GM18498 (cell line): ENCODE results near the gene COL5A1.
"Not testable (repeated sequence)": the region's sequence is repeated elsewhere in the genome, so short reads cannot be mapped to it uniquely, and the experiment has no call there.

Experiments used
- ATAC-seq: cut with Tn5 transposase; IDR thresholded peaks from one replicate; pipeline ENCODE4 v1.9.1; 2021; ENCODE audit warnings: mild to moderate bottlenecking, moderate library complexity; ENCODE audit not compliant: unreplicated experiment

Gene COL5A1

DNA sequence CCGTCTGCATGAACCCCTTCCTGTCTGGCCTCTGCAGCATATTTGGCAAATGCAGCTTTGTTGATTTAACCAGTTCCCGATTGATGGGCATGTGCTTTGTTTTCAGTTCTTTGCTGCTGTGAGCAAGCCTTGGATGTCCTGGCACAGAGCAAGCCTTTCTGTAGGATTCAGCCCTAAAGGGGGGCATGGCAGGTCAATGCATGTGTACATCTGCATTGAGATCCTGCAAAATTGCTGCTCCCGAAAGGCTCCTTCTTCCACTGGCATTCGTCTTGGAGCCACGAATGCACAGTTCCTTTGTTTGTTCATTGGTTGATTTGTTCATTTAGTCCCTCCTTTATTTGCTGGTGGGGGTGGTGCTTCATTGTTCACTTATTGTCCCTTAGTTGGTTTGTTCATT is 34.8 kb downstream of the COL5A1 start:
- ATAC-seq = no peak

DNA sequence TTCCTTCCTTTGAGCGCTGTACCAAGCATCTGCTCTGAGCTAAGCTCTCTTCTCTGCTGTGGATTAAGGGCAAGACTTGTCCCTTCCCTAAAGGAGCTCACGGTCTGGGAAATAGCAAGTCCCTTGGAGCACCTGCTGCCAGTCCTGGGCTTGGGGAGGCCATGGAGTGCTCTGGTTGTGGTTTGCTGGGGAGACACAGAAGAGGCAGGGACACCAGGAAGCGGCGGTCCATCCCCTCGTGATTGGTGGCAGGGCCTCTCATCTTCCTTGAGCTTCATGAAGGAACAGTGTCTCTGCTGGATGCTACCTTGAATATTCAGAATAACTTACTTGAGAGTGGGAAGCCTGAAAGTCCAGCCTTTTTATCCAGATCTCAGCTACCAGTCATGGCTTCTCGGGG is 35.3 kb downstream of the COL5A1 start:
- no peak for ATAC-seq

DNA sequence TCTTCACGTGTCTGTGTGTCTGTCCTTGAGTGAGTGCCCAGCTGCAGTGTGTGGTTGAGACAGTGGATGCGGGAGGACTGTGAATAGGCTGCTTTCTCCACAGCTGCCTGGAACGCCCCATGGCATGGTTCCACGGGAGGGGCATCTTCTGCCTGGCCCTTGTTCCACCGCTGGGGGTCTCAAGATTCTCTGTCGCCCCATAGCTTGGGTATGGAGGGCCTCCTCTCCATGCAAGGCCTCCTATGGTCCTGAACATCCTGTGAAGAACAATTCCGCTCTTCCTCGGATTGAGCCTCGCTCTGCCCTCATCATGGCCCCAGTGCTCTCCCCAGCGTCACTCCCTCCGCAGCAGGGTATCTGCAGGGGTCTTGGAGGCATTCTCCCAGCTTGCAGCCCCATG is 36.1 kb downstream of the COL5A1 start:
- no peak for ATAC-seq

DNA sequence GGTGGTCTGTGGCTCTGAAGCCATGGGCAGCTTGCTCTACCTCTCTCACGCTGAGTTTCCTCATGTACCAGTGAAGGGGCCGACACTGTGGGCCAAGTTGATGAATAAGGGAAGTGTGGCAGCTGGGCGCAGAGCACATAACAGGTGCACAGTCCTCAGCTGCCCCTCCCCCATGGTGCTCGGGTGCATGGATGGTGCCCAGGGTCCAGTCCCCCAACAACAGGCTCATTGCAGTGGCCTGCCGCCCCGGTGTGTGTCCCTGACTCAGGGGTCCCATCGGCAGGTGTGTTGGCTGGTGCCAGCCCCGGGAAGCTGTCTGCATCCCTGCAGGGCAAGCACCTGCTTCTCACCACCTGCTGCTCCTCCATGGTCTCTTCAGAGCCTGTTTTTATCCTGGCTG is 36.6 kb downstream of the COL5A1 start:
- no peak for ATAC-seq

DNA sequence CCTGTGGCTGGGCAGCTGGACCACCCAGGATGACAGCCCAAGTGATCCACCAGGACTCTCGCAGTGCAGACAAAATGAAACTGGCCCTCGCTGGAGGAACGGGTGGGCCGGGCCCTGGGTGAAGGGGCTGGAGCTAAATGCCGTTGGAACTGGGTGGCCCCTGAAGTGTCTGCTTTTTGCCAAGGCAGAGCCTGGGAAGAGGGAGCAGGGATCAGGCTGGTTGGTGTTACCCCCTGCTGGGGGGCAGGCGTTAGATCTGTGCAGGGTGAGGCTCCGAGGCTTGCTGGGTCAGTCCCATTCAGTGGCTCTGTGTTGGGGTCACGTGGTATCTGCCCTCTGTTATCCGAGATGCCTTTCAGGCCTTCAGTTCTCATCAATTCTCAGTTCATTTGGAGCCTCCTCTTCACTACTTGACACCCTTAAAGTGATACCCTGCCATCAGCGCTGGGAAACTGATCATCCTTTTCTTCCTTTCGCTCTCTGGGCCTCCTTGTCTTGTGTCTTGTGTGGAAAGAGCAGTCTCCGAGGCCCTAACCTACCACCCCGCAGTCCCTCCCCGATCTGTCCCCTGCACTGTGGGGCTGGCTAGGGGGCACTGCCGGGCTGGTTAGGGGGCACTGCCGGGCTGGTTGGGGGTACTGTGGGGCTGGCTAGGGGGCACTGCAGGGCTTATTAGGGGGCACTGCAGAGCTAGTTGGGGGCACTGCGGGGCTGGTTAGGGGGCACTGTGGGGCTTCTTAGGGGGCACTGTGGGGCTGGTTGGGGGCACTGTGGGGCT is 37.3 kb downstream of the COL5A1 start:
- ATAC-seq = no peak

DNA sequence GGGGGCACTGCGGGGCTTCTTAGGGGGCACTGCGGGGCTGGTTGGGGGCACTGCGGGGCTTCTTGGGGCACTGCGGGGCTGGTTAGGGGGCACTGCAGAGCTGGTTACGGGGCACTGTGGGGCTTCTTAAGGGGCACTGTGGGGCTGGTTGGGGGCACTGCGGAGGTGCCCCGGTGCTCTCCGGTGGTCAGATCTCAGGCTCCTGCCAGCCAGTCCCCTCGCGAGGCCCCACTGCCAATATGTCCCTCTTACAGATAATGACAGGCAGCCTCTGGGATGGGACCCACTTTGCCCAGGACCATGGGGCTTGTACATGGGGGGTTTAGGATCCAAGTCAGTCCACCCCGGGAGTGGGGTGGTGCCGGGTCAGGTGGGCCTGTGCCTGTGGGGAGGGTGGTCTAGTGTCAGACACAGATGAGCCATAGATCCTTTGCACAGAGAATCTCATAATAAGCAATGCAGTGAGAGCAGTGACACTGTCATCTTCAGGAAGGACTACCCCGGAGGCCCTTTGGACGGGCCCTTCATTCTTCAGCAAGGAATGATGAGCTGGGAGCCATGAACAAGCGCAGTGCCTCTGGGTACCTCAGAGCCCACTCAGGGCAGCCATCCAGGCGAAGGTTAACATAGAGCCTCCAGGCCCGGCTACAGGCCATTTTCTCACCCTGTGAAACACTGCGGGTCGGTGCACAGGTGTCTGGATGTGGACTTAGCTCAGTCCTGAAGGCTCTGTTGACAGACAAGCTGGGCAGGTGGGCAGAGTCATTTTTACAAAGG is 38.2 kb downstream of the COL5A1 start:
- no peak for ATAC-seq

DNA sequence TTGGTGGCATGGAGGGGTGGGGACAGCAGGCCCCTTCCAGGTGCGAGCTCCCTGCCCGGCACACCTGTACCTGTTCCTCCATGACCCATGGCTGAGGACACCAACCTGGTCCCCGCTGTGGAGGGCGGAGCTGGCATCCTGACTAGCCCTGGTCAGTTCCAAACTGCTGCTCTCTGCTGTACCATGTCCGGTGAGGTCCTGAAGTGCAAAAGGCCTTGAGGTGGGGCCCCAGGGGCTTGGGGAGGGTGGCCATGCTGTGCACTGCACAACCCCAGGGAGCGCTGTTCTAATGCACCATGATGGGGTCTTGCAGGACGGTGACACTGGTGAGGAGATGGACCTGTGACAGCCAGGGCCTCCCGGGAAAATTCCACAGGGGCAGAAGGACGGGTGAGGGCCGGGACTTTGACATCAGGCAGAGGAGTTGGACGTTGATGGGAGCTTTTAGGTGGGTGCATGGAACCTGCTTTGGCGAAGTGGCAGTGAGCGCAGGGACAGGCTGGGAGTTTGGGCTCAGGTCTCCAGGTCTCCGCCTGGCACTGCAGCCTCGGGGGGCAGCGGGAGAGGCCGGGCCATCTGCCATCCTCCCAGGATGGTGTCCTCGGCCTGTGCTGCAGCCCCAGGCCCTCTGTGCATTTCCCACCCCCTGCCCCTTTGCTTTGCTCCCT is 38.9 kb downstream of the COL5A1 start:
- no peak for ATAC-seq

DNA sequence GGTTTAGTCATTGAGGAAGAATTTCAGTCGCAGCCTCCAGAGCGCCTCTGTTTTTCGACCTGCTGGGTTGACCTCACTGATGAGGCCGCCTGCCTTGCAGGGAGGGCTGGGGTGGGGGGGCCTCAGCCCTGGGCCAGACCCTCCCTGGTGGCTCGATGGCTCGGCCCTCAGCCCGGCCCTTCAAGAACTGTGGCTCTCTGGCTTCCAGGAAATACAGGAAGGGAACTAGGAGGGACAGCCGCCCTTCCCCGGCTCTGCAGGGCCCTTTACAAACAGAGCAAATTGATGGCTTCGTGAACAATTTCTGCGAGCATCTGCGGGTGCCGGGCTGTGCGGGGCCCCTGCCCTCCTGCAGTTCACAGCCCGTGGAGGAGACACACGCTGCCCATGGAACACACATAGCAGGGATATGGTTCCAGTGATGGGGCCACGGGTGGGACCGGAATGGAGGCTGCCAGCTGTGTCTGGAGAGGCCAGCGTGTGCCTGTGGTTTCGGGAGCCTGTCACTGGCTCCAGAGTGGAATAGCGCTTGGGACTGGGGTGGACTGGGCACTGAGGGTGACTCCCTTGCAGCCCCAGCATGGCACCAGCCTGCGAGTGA is 39.6 kb downstream of the COL5A1 start:
- no peak for ATAC-seq

DNA sequence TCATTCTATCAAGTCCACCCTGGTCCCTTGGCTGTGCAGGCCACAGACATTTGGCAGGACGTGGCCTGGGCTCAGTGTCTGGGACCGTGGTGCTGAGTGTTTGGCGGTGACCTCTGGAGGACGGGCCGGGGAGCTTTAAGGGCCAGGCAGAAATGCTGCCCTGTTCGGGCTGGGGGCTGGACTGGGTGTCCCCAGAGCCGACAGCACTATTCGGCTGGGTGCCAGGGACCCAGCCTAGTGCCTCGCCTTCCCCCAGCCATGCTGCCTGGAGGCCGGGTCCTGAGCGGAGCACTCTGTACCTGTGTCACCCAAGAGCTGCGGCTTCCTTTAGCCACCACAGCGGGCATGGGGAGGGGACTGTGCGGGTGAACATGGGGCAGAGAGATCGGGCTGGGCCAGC is 40.4 kb downstream of the COL5A1 start:
- ATAC-seq = no peak

DNA sequence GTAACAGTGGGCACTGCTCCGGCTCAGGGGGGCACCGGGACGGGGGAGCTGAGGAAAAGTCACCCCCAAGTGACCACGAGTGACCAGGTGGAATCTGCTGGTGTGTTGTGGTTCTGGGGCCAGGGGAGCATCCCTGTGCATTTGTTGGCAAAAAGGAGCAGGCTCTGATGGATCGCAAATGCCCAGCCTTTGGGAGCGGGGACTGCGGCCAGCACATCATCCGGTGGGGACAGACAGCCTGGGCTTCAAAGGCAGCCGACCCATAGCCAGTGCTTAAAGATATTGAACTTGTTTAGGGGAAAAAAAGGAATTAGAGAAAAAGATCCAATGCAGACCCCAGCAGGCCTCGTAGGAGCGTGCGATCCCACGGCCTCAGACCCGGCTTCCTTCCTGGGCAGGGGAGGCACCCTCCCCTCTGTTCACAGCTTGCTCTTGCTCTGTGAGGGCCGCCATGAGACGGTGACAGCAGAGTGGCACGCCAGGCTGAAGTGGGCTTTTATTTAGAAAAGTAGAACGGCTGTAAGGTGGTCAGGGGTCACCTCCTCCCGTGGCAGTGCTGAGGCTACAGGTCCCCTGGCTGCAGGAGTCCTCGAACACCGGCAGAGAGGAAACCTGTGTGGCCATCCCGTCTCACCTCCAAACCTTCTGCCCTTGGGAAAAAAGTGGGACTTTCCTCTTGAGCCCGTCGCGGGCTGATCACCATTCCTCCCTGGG is 41.2 kb downstream of the COL5A1 start:
- ATAC-seq = no peak

DNA sequence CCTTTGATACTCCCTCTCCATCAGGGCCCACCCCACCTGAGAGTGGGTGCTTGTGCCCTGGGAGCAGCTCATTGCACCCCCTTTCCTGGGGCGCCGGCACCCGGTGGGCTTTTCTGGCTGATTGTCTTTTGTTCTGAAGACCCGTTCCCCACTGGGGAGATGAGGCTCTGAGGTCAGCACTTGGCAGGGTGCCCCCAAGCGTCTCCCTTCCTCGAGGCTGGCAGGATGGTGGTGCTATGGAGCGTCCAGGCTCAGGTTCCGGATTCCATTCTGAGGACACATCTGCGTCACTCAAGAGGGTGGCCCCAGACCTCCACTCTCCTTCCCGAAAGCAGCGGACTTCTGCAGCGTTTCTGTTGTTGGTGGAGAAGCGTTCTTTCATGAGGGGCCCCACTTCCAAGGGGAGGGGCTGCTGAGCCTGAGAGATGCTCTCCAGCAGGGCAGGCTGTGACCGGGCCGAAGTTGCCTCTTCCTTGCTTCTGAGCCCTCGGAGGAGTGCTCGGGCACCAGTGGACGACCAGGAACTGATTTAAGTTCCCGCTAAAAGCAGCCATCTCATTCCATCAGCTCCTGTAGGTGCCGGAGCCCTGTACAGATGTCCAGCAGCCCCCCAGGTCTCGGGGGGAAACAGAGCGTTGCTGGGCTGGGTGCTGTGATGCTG is 42.2 kb downstream of the COL5A1 start:
- no peak for ATAC-seq

DNA sequence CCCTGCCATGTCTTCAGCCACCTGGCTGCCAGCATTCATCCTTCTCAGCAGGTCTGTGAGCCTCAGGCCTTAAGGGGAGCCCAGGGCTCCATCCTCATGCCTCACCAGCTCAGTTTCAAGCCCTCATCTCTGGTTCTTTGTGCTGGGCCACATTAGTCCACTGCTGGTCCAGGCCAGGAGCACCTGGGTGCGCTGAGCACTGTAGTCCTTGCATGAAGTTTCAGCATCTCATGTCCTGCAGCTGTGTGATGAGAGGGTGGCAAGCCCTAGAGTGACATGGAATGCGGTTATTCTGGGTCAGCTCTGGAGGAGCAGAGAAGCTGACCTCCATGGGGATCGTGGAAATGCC is 42.7 kb downstream of the COL5A1 start:
- ATAC-seq = no peak

DNA sequence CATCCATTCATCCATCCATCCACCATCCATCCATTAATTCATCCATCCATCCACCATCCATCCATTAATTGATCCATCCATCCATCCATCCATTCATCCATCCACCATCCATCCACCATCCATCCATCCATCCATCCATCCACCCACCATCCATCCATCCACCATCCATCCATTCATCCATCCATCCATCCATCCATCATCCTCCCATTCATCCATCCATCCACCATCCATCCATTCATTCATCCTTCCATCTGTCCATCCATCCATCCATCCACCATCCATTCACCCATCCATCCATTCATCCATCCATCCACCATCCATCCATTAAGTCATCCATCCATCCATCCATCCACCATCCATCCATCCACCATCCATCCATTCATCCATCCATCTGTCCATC is 43.3 kb downstream of the COL5A1 start:
- ATAC-seq = not testable (repeated sequence)

DNA sequence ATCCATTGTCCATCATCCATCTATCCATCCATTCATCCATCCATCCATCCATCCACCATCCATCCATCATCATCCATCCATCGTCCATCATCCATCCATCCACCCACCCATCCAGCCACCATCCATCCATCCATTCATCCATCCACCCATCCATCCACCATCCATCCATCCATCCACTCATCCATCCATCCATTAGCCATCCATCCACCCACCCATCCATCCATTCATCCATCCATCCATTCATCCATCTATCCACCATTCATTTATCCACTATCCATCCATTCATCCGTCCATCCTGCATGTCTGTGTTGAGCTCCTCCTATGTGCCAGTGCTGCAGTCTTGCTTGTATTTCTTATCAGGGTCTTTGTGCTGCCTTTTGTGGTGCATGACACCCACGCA is 44.2 kb downstream of the COL5A1 start:
- no peak for ATAC-seq

DNA sequence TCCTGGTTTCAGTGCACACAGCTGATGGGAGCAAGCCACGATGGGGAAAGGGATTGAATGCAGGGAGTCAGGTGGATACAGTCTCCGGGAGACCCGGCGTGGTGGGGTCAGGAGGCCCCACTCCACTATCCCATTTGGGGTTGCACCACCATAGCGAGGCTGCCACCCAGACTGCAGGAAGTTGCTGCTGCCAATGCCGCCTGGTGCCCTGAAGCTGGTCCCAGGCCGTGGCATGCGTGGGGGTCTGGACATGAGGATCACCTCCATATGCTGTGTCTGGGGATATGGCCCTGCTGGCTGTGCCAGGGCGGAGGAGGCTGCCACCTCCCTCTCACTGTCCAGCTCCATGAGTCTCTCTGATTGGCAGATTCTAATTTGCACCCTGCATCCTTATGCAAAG is 45.3 kb downstream of the COL5A1 start:
- no peak for ATAC-seq

DNA sequence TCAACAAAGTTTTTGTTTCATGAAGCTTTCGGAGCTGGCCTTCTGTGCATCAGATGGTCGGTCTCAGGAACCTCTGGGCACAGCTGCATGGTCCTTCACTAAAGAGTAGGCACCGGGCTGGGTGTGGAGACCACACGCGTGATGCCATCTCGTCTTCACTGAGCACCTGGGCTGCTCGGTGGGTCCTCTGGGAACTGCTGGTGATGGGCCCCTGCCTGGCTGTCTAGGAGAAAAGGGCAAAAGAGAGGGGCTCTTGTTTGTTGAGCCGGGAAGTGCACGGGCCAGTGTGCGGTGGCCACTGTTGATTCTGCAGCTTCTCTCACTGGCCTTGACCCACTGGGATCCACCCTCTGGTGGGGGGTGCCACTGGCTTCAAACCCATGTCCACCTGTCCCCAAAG is 46.0 kb downstream of the COL5A1 start:
- no peak for ATAC-seq

DNA sequence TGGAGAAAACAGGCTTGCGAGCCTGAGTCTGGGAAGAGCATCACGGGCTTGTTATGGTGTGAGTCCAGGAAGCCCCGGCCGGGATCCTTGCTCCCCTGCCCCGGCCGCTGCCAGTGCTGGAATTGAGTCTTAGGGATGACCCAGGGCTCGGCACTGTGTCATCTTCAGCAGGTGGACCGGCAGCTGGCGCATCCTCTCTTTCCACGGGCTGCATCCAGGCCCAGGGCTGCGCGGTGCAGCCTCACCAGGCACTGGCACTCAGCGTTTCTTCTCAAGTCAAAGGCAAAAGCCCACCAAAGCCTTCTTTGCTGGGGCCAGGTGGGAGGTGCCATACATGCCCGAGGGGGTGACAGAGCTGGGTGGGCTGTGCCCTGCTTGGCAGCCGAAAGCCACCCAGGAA is 46.6 kb downstream of the COL5A1 start:
- no peak for ATAC-seq

DNA sequence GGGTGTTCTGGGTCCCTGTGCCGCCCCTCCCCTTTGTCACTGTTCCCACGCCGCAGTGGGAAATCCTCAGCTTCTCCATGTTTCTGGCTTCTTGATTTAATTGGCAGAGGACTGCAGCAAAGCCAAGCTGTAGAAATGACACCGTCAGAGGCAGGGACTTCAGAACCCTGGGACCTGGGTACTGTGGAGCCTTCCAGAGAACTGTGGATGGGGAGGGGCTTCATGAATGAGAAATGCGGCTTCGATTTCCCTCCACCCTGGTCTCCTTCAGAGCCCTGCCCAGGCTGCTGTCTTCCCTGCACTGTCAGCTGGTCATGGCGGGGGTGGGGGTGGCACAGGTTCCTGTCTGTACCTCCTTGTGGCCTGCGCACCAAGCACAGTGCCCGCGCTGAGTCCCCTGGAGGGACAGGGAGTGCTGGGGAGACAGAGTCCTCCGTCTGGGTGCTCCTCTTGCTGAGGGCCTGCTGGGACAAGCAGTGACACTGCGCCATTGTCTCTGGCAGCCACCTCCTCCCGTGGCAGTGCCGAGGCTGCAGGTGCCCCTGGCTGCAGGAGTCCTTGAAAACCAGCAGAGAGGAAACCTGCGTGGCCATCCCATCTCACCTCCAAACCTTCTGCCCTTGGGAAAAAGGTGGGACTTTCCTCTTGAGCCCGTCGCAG is 47.2 kb downstream of the COL5A1 start:
- ATAC-seq = no peak

DNA sequence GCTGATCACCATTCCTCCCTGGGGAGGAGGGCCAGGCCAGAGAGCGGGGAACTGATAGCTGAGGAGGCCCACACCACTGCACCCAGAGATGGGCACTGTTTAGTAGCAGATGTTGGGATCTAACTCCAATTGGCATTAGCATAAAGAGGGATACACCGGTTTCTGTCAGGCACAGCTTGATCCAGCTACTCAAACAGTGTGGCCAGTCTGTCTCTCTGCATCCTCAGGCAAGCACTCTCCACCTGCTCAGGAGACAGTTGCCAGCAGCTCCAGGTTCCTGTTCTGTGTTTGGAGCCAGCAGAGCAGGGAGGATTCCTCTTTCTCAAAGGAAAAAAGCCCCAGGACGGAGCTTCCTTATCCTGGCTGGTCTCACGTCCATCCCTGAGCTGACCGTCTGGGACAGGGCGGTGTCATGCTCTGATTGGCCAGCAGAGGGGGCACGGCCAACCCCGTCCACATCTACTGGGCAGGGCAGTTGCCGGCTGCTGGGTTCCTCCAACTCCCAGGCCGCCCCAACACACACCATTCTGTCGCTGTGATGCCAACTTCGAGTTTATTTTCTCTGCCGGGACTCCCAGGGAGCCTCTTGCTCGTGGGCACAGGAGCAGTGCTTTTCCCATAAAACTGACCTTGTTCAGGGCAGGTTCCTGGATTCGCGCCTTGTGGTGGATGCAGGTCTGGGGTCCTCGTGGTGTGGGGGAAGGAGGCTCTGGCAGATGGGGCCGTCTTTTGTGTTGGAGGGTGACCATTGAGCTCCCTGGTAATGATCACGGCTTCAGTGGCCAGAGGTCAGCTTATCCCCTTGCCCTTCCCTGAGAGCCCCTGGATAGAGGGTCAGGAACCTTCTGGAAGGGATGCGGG is 47.9 kb downstream of the COL5A1 start:
- no peak for ATAC-seq
